Pancreas (tissue), 10 donors: ENCODE data around the gene VCAM1. TPM values are rescaled to one million over a fixed set of nuclear protein-coding genes. Genes with fewer than 3 reads are reported as not detected.

ENCODE experiments used
- ATAC-seq, 4 donors: fragments of 200-7000 bp; cut with Tn5 transposase; one replicate each; pipeline versions ENCODE4 v1.8.0 to v1.9.1; 2020; ENCODE audit warnings: mild to moderate bottlenecking in 4 of 4, moderate library complexity in 4 of 4
- DNase-seq, 6 donors: peaks; one replicate each; pipeline ENCODE4 v3.0.0-alpha.2; 2020
- FAIRE-seq: peaks from 2 replicates; lab custom pipeline; 2012; peaks lifted over from hg19 to GRCh38; lab: Jason Lieb, UNC
- H3K27ac ChIP-seq, 4 donors: fragments of 200-600 bp; sonication (generic); 1 replicate in 3 of 4; 2 replicates in 1 of 4; pipeline versions ENCODE4 v1.5.0 to v1.8.0; 2020
- H3K27me3 ChIP-seq, 4 donors: fragments of 200-600 bp; one replicate each; pipeline ENCODE4 v1.8.0; 2021
- H3K36me3 ChIP-seq, 3 donors: fragments of 200-600 bp; sonication (generic) in 1 of 3; one replicate each; pipeline versions ENCODE4 v1.5.0 to v1.8.0; 2020 to 2021
- H3K4me1 ChIP-seq, 3 donors: fragments of 200-600 bp; one replicate each; pipeline ENCODE4 v1.8.0; 2021
- H3K4me3 ChIP-seq, 4 donors: fragments of 200-600 bp; sonication (generic) in 2 of 4; one replicate each; pipeline versions ENCODE4 v1.5.0 to v1.8.0; 2020 to 2021
- H3K9me3 ChIP-seq, 4 donors: fragments of 200-600 bp; one replicate each; pipeline ENCODE4 v1.8.0; 2021
- WGBS, 2 donors: extraction: QIAGEN DNeasy Blood & Tissue Kit; methylation state at CpG; one replicate each; pipeline ENCODE4 v1.1.7; 2013; 5-methylcytosine and 5-hydroxymethylcytosine counted together
- intact Hi-C, 3 donors: fragments of 100-400 bp; cut with DNase I; formaldehyde crosslinking; loops; one replicate each; pipeline versions ENCODE4 v1.11.1 to v1.14.2; 2022
- polyA plus RNA-seq, 2 donors: library from polyadenylated mRNA; stranded (reverse); fragments of 200-250 nt; gene quantifications; one replicate each; pipeline ENCODE4 v1.2.3, GENCODE V29; 2013
- total RNA-seq, 6 donors: library from RNA; stranded (reverse); fragmentation: NEBNext Ultra II Directional in 4 of 6; extraction: Animal tissue kit (Norgen Biotek cat#: 25700) in 4 of 6; gene quantifications; one replicate each; pipeline versions ENCODE4 v1.2.1 to v1.2.4, GENCODE V29; 2021 to 2023
- TF ChIP-seq, protein P1 (sequence below), 4 donors: fragments of 200-600 bp; sonication (generic) in 3 of 4; IDR thresholded peaks; one replicate each; pipeline versions ENCODE4 v1.5.0 to v1.8.0; 2021; ENCODE audit warnings: antibody characterized with exemption in 4 of 4
- donor health status: healthy with polysubstance abuse.
- donor health status: DM: no; HTN: no; CAD: no; lungs with moderate emphysema.
- donor health status: DM: no; HTN: no; CAD: no.
- donor health status: control.
- donor health status: control.
- donor health status: Bipolar disorder and iron deficiency.
- donor health status: DM: yes; HTN: yes; CAD: no.
- donor health status: DM: no; HTN: no; CAD: no.
- donor health status: DM: no; HTN: no; CAD: no.
- donor health status: DM: yes; HTN: yes; CAD: no.

The VCAM1 gene
- total and polyA plus RNA-seq, 8 donors = 4.3 to 98.5 (median 11.4) TPM

DNA sequence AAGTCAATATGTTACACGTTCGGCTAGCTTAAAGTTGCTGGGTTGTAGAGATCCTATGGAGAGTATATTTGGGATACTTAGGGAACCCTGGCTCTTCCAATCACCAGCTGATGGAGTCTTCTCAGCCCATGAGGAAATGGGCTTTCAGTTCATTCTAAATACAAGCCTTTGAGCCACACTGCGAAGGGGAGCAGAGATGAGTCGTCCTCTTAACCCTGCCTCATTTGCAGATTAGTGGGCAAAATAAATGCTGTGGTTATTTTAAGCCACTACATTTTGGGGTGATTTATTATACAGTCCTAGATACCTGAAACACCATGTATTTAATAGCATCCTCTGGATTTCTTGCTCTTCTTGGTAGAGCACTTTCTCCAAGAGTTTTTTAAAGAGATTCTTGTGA lies 19.0 kb upstream of the VCAM1 start:
- WGBS, 2 donors = 73 to 76% methylated on average over 4 of the region's 4 CpGs
- Histone ChIP-seq H3K4me1 (no peaks in the 10 kb centered on the region), H3K4me3 (no peak overlapping the region), H3K27me3 (no peaks in the 10 kb centered on the region), H3K27ac (no peak overlapping the region), H3K36me3 (no peaks in the 10 kb centered on the region), H3K9me3 (no peaks in the 10 kb centered on the region)
- DNase-seq (no peak), FAIRE-seq (no peak), ATAC-seq (no peak)
- intact Hi-C loops = no loop called here
- TF ChIP-seq, protein P1, sequence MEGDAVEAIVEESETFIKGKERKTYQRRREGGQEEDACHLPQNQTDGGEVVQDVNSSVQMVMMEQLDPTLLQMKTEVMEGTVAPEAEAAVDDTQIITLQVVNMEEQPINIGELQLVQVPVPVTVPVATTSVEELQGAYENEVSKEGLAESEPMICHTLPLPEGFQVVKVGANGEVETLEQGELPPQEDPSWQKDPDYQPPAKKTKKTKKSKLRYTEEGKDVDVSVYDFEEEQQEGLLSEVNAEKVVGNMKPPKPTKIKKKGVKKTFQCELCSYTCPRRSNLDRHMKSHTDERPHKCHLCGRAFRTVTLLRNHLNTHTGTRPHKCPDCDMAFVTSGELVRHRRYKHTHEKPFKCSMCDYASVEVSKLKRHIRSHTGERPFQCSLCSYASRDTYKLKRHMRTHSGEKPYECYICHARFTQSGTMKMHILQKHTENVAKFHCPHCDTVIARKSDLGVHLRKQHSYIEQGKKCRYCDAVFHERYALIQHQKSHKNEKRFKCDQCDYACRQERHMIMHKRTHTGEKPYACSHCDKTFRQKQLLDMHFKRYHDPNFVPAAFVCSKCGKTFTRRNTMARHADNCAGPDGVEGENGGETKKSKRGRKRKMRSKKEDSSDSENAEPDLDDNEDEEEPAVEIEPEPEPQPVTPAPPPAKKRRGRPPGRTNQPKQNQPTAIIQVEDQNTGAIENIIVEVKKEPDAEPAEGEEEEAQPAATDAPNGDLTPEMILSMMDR (IDR thresholded peaks at IDR 0.05) = no peak

DNA sequence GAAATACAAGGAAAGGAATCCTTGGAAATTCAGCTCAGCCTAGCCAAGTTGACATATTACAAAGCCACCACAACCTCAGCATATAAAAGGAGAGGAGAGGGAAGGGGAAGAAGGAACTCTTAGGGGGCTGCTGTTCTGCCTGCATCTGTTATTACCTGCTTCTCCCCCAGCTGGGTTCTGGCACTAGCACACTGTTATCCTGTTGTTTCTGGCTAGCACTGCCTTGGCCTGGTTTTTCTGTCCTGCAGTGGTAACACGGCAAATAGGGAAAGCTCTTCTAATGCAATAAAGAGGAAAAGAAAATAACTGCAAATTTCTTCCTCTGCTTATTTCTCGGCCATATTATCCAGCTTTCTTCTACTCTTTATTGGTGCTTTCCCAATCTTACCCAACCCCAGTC lies 16.5 kb upstream of the VCAM1 start:
- Histone ChIP-seq H3K27ac (no peak overlapping the region), H3K4me3 (no peak overlapping the region), H3K9me3 (no peaks in the 10 kb centered on the region), H3K4me1 (no peaks in the 10 kb centered on the region), H3K27me3 (no peaks in the 10 kb centered on the region), H3K36me3 (no peaks in the 10 kb centered on the region)
- WGBS, 2 donors = 70 to 71% methylated on average over 2 of the region's 2 CpGs
- FAIRE-seq (no peak), DNase-seq (no peak), ATAC-seq (no peak)
- intact Hi-C loops = no loop called here
- TF ChIP-seq, protein P1 (IDR thresholded peaks at IDR 0.05) = no peak

DNA sequence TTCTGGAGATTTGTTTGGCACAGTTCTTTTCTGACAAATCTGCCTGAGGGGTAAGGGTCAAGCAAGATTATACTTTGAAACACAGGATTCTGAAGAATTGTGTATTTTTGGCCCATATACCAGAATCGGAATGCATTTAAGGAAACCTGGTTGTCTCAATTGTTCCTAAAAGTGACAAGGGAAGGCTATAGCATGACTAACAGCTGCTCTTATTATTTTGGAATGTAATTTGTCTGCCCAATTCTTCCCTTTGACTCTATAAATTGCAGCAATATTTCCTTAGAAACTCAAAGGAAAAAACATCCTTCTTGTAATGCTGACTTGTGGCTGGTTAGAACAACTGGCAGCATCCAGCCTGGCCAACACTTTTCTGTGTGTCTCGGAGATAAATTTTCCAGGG lies 15.8 kb upstream of the VCAM1 start:
- 69 to 81% methylated on average over 2 of the region's 2 CpGs for WGBS, 2 donors
- Histone ChIP-seq H3K4me3 (no peak overlapping the region), H3K27ac (no peak overlapping the region), H3K4me1 (no peaks in the 10 kb centered on the region), H3K27me3 (no peaks in the 10 kb centered on the region), H3K36me3 (no peaks in the 10 kb centered on the region), H3K9me3 (no peaks in the 10 kb centered on the region)
- intact Hi-C loops = no loop called here
- TF ChIP-seq, protein P1 (IDR thresholded peaks at IDR 0.05) = no peak
- FAIRE-seq (no peak), ATAC-seq (no peak), DNase-seq (no peak)

DNA sequence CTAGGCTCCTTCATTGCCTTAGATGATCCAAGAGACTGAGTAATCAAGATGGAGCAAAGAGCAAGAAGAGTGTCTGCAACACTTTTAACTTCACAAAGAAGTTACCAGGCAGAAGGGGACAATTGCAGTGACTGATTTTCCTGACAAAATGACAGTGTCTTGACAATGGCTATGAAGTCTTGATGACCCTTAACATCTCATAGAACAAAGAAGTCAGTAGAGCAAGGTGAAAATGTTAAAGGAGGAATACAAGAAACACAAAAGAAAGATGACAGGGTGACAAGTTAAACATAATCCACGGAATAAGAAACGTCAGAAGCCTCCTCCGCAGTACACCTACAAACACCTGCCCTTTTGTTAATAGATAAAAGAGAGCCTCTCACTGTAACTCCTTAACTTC lies 15.1 kb upstream of the VCAM1 start:
- no peaks in the 10 kb centered on the region for H3K9me3 ChIP-seq
- intact Hi-C loops = no loop called here
- H3K27ac ChIP-seq = no peak overlapping the region
- DNase-seq (no peak), ATAC-seq (no peak), FAIRE-seq (no peak)
- no peaks in the 10 kb centered on the region for H3K4me1 ChIP-seq
- TF ChIP-seq, protein P1 (IDR thresholded peaks at IDR 0.05) = no peak
- H3K36me3 ChIP-seq = no peaks in the 10 kb centered on the region
- H3K4me3 ChIP-seq = no peak overlapping the region
- 38 to 49% methylated on average over 3 of the region's 3 CpGs for WGBS, 2 donors
- H3K27me3 ChIP-seq = no peaks in the 10 kb centered on the region

DNA sequence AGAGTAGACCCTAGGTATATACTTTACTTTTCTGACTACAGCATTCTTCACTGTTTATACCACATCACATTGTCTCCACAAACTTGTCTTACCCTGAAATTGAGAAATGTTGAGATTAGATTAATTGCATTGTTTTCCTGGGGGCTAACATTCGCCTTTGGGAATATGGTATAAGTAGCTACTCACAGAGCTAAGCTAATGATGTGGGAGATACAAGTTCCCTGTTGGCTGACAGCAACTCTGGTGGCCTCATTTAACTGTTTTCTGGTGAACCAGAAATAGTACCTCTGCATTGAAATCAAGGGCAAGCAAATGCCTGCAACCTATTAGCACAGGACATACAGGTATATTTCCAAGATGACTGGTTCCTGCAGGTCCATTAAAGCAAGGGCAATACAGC lies 13.2 kb upstream of the VCAM1 start:
- no peak overlapping the region for H3K27ac ChIP-seq
- no peaks in the 10 kb centered on the region for H3K36me3 ChIP-seq
- no peak for DNase-seq
- TF ChIP-seq, protein P1 (IDR thresholded peaks at IDR 0.05) = no peak
- intact Hi-C loops = no loop called here
- H3K9me3 ChIP-seq = no peaks in the 10 kb centered on the region
- no peaks in the 10 kb centered on the region for H3K27me3 ChIP-seq
- no peaks in the 10 kb centered on the region for H3K4me1 ChIP-seq
- 87 to 90% methylated on average over 1 of the region's 1 CpG for WGBS, 2 donors
- ATAC-seq = no peak
- no peak for FAIRE-seq
- no peak overlapping the region for H3K4me3 ChIP-seq
